Right forelimb (tissue), 1 donor: ENCODE measurements around the gene SLC17A5.
"Not testable (repeated sequence)": the region's sequence is repeated elsewhere in the genome, so short reads cannot be mapped to it uniquely, and the experiment has no call there.

Experiments used
- DNase-seq: peaks from one replicate; pipeline ENCODE4 v3.0.0-alpha.2; 2018

SLC17A5 gene

GRCh38 chr6:73653571-73654424, at the start of gene SLC17A5:
Gene SLC17A5 (minus strand): TSS chr6:73653992. CDS start chr6:73653886, 106 bp downstream.
- peak; percentile 97 for DNase-seq

- no peak for DNase-seq
Observed at GRCh38 chr6:73703466-73703865, 49.7 kb upstream of the SLC17A5 start.

- no peak for DNase-seq
Observed at GRCh38 chr6:73702444-73702843, 48.7 kb upstream of the SLC17A5 start.

GRCh38 chr6:73699676-73700459, 46.1 kb upstream of the SLC17A5 start:
- DNase-seq: no peak

GRCh38 chr6:73696966-73697655, 43.3 kb upstream of the SLC17A5 start:
- DNase-seq: no peak

GRCh38 chr6:73695619-73696421, 42.0 kb upstream of the SLC17A5 start, which contains the start of gene CD109:
Gene CD109 (plus strand): TSS chr6:73696203. CDS start chr6:73696216, 13 bp downstream.
- peak; percentile 86 for DNase-seq

- DNase-seq: peak; percentile 60
Observed at GRCh38 chr6:73694711-73695411, 41.1 kb upstream of the SLC17A5 start.

- no peak for DNase-seq
Observed at GRCh38 chr6:73691512-73691911, 37.7 kb upstream of the SLC17A5 start.

- no peak for DNase-seq
Observed at GRCh38 chr6:73690056-73690455, 36.3 kb upstream of the SLC17A5 start.

GRCh38 chr6:73688351-73688750, 34.6 kb upstream of the SLC17A5 start:
- no peak for DNase-seq

GRCh38 chr6:73683574-73683973, 29.8 kb upstream of the SLC17A5 start:
- not testable (repeated sequence) for DNase-seq

GRCh38 chr6:73680289-73680918, 26.6 kb upstream of the SLC17A5 start:
- DNase-seq: no peak

GRCh38 chr6:73679846-73680245, 26.1 kb upstream of the SLC17A5 start:
- not testable (repeated sequence) for DNase-seq

- no peak for DNase-seq
Observed at GRCh38 chr6:73679009-73679408, 25.2 kb upstream of the SLC17A5 start.

- DNase-seq: peak; percentile 85
Observed at GRCh38 chr6:73675466-73676098, 21.8 kb upstream of the SLC17A5 start.

- DNase-seq: no peak
Observed at GRCh38 chr6:73671911-73672685, 18.3 kb upstream of the SLC17A5 start.

- DNase-seq: no peak
Observed at GRCh38 chr6:73669005-73669404, 15.2 kb upstream of the SLC17A5 start.

GRCh38 chr6:73667798-73668197, 14.0 kb upstream of the SLC17A5 start:
- DNase-seq: no peak

- no peak for DNase-seq
Observed at GRCh38 chr6:73666393-73666792, 12.6 kb upstream of the SLC17A5 start.
